ENCODE results near the gene AP1M1.

Gene AP1M1

DNA sequence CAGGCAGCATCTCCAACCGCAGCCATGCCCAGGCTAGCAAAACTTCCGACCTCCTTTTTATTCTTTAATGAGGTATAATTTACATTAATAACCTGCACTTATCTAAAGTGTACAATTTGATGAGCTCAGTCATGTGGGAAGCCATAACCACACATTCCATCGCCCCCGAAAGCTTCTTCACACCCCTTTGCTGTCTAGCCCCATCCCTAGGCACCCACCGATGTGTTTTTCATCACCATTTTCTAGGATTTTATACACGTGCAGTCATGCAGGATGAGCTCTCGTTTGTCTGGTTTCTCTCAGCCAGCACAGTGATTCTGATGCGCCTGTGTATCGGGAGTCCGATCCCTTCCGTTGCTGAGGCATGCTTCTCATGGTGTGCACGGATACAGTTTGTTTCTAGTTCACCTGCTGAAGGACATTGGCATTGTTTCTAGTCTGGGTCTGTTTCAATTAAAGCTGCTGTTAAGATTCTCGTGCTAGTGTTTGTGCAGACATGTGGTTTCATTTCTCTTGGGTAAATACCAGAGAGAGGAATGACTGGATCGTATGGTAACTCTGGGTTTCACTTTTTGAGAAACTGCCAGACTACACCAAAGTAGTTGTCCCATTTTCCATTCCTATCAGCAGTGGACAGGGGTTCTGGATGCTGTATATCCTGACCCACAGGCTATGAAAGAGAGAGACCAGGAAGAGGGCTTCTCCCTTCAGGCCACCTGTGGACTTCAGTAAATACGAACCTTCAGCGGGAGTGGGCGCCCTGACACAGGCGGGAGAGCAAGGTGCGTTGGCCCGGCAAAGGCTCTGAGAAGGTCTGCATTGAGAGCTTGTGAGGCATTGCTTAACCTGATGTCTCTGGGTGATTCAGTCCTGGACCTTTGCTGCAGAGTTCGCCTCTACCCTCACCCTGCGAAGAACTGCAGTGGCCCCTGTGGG, 4.9 kb downstream of the AP1M1 start:
- Histone ChIP-seq H3K4me3 (ENCODE audit: low read depth, low read length) (no peak overlapping the region), H3K4me1 (ENCODE audit: control insufficient read depth, insufficient read depth, low read length) (0 out of 2 replicates have a peak, but pooled peaks cover 3% of the 10 kb centered on the region), H3K9me3 (ENCODE audit: control insufficient read depth, insufficient read depth, low read depth, low read length) (no peaks in the 10 kb centered on the region), H3K36me3 (ENCODE audit: control insufficient read depth, insufficient read depth, low read length) (peaks cover 50% of the 10 kb centered on the region), H3K27ac (ENCODE audit: low read depth, low read length) (no peak overlapping the region), H3K27me3 (ENCODE audit: control insufficient read depth, insufficient read depth, low read length) (no peaks in the 10 kb centered on the region), H3K9ac (ENCODE audit: low read length) (no peak overlapping the region)

GRCh38 chr19:16203256-16204004, 5.7 kb downstream of the AP1M1 start:
- Histone ChIP-seq H3K4me3 (ENCODE audit: low read depth, low read length) (no peak overlapping the region), H3K27ac (ENCODE audit: low read depth, low read length) (no peak overlapping the region), H3K27me3 (ENCODE audit: control insufficient read depth, insufficient read depth, low read length) (no peaks in the 10 kb centered on the region), H3K4me1 (ENCODE audit: control insufficient read depth, insufficient read depth, low read length) (0 out of 2 replicates have a peak, but pooled peaks cover 2% of the 10 kb centered on the region), H3K36me3 (ENCODE audit: control insufficient read depth, insufficient read depth, low read length) (peaks cover 58% of the 10 kb centered on the region), H3K9ac (ENCODE audit: low read length) (no peak overlapping the region), H3K9me3 (ENCODE audit: control insufficient read depth, insufficient read depth, low read depth, low read length) (no peaks in the 10 kb centered on the region)

DNA sequence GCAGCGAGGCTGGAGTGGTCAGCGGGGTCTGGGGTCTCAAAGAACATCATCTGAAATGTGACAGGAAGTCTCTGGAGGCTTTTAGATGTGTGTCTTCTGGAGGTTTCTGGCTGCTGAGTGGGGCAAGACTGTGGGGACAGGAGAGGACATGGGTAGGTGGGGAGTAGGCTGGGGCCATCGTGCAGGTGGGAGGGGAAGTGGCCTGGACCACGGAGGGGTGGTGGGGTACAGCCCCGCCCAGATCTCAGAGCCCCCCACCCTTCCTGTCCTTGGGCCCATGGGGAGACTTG, 6.2 kb downstream of the AP1M1 start:
- H3K4me1 ChIP-seq (ENCODE audit: control insufficient read depth, insufficient read depth, low read length), result no peaks in the 10 kb centered on the region
- H3K4me3 ChIP-seq (ENCODE audit: low read depth, low read length), result no peak overlapping the region
- H3K27me3 ChIP-seq (ENCODE audit: control insufficient read depth, insufficient read depth, low read length), result no peaks in the 10 kb centered on the region
- H3K36me3 ChIP-seq (ENCODE audit: control insufficient read depth, insufficient read depth, low read length), result peaks cover 62% of the 10 kb centered on the region
- H3K9ac ChIP-seq (ENCODE audit: low read length), result no peak overlapping the region
- H3K9me3 ChIP-seq (ENCODE audit: control insufficient read depth, insufficient read depth, low read depth, low read length), result no peaks in the 10 kb centered on the region
- H3K27ac ChIP-seq (ENCODE audit: low read depth, low read length), result no peak overlapping the region

GRCh38 chr19:16205205-16206045, 7.7 kb downstream of the AP1M1 start:
- H3K36me3 ChIP-seq (ENCODE audit: control insufficient read depth, insufficient read depth, low read length), result peaks cover 77% of the 10 kb centered on the region
- H3K27ac ChIP-seq (ENCODE audit: low read depth, low read length), result no peak overlapping the region
- no peaks in the 10 kb centered on the region for H3K4me1 ChIP-seq (ENCODE audit: control insufficient read depth, insufficient read depth, low read length)
- no peak overlapping the region for H3K9ac ChIP-seq (ENCODE audit: low read length)
- no peaks in the 10 kb centered on the region for H3K27me3 ChIP-seq (ENCODE audit: control insufficient read depth, insufficient read depth, low read length)
- H3K9me3 ChIP-seq (ENCODE audit: control insufficient read depth, insufficient read depth, low read depth, low read length), result no peaks in the 10 kb centered on the region
- no peak overlapping the region for H3K4me3 ChIP-seq (ENCODE audit: low read depth, low read length)

- no peaks in the 10 kb centered on the region for H3K9me3 ChIP-seq (ENCODE audit: control insufficient read depth, insufficient read depth, low read depth, low read length)
- no peak overlapping the region for H3K9ac ChIP-seq (ENCODE audit: low read length)
- no peaks in the 10 kb centered on the region for H3K4me1 ChIP-seq (ENCODE audit: control insufficient read depth, insufficient read depth, low read length)
- no peak overlapping the region for H3K27ac ChIP-seq (ENCODE audit: low read depth, low read length)
- no peaks in the 10 kb centered on the region for H3K27me3 ChIP-seq (ENCODE audit: control insufficient read depth, insufficient read depth, low read length)
- H3K4me3 ChIP-seq (ENCODE audit: low read depth, low read length), result no peak overlapping the region
- H3K36me3 ChIP-seq (ENCODE audit: control insufficient read depth, insufficient read depth, low read length), result peaks cover 77% of the 10 kb centered on the region
Measured at GRCh38 chr19:16206046-16206605, 8.4 kb downstream of the AP1M1 start.

- Histone ChIP-seq H3K36me3 (ENCODE audit: control insufficient read depth, insufficient read depth, low read length) (peaks cover 76% of the 10 kb centered on the region), H3K9ac (ENCODE audit: low read length) (no peak overlapping the region)
Measured at GRCh38 chr19:16206637-16207036, 8.9 kb downstream of the AP1M1 start.

GRCh38 chr19:16207063-16207462, 9.4 kb downstream of the AP1M1 start:
- no peaks in the 10 kb centered on the region for H3K27me3 ChIP-seq (ENCODE audit: control insufficient read depth, insufficient read depth, low read length)
- H3K4me3 ChIP-seq (ENCODE audit: low read depth, low read length), result no peak overlapping the region
- H3K9ac ChIP-seq (ENCODE audit: low read length), result no peak overlapping the region
- H3K4me1 ChIP-seq (ENCODE audit: control insufficient read depth, insufficient read depth, low read length), result no peaks in the 10 kb centered on the region
- H3K27ac ChIP-seq (ENCODE audit: low read depth, low read length), result no peak overlapping the region
- peaks cover 72% of the 10 kb centered on the region for H3K36me3 ChIP-seq (ENCODE audit: control insufficient read depth, insufficient read depth, low read length)
- H3K9me3 ChIP-seq (ENCODE audit: control insufficient read depth, insufficient read depth, low read depth, low read length), result no peaks in the 10 kb centered on the region

More at GRCh38 chr19:16206637-16207036, 8.9 kb downstream of the AP1M1 start:
- H3K4me3 ChIP-seq (ENCODE audit: low read depth, low read length), result no peak overlapping the region
- H3K9me3 ChIP-seq (ENCODE audit: control insufficient read depth, insufficient read depth, low read depth, low read length), result no peaks in the 10 kb centered on the region
- H3K4me1 ChIP-seq (ENCODE audit: control insufficient read depth, insufficient read depth, low read length), result no peaks in the 10 kb centered on the region
- H3K27me3 ChIP-seq (ENCODE audit: control insufficient read depth, insufficient read depth, low read length), result no peaks in the 10 kb centered on the region
- no peak overlapping the region for H3K27ac ChIP-seq (ENCODE audit: low read depth, low read length)

DNA sequence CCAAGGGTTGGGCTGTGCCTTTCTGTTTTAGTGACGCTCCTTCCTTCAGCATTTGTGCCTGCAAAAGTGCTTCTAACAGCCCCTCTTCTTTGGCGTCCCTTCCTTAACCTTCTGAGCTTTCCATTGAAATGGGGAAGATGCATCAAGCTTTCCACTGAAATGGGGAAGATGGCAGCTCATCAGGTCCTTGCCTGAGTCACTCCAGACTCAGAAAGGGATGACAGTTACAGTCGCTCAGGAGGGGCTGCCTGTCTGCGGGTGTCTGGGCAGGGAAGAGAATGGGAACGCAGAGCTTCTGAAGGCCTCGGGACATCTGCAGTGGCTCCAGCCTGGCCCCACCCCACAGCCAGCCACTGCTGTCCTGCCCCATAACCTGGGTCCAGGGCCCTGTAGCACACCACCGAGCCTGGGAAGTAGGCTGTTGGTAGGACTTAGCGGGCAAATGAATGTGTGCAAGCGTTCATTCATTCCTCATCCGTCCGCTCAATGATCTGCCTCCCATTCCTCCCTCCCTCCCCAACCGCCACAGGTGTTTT, 9.8 kb downstream of the AP1M1 start:
- H3K27ac ChIP-seq (ENCODE audit: low read depth, low read length), result no peak overlapping the region
- no peak overlapping the region for H3K4me3 ChIP-seq (ENCODE audit: low read depth, low read length)
- H3K9ac ChIP-seq (ENCODE audit: low read length), result no peak overlapping the region
- H3K27me3 ChIP-seq (ENCODE audit: control insufficient read depth, insufficient read depth, low read length), result no peaks in the 10 kb centered on the region
- no peaks in the 10 kb centered on the region for H3K4me1 ChIP-seq (ENCODE audit: control insufficient read depth, insufficient read depth, low read length)
- H3K36me3 ChIP-seq (ENCODE audit: control insufficient read depth, insufficient read depth, low read length), result peaks cover 68% of the 10 kb centered on the region
- no peaks in the 10 kb centered on the region for H3K9me3 ChIP-seq (ENCODE audit: control insufficient read depth, insufficient read depth, low read depth, low read length)

DNA sequence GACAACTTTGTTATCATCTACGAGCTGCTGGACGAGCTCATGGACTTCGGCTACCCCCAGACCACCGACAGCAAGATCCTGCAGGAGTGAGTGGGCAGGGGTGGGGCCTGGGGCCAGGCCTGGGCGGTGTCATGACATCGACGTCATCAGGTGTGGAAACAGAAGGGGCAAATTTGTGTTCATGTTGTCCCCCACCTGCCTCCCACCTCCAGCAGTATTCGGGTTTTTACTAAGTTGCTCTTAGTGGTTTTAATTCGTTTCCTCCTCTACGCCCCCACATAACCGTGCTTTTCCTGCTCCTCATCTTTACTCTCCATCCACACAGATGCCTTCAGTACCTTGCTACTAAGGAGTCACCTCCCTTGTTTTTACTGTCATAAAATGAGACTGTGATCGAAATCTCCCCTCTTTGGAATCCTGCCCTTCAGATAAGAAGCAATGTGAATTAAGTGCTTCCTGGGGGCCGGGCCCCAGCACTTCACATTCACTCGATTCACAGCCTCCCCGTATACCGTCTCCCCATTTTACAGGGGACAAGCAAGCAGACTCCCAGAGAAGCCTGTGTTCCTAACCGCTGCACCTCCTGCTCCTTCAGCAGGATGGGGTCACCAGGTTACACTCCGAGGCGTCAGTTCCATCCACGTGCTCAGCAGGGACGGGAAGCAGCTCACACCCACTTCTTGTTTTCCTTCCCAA, 10.5 kb downstream of the AP1M1 start:
- Histone ChIP-seq H3K9ac (ENCODE audit: low read length) (no peak overlapping the region), H3K4me1 (ENCODE audit: control insufficient read depth, insufficient read depth, low read length) (no peaks in the 10 kb centered on the region), H3K27ac (ENCODE audit: low read depth, low read length) (no peak overlapping the region), H3K27me3 (ENCODE audit: control insufficient read depth, insufficient read depth, low read length) (no peaks in the 10 kb centered on the region), H3K9me3 (ENCODE audit: control insufficient read depth, insufficient read depth, low read depth, low read length) (no peaks in the 10 kb centered on the region), H3K4me3 (ENCODE audit: low read depth, low read length) (no peak overlapping the region), H3K36me3 (ENCODE audit: control insufficient read depth, insufficient read depth, low read length) (peaks cover 64% of the 10 kb centered on the region)
